Stromal cell of bone marrow (primary cell): Measurements from ENCODE around the gene NXN.
"Not testable (repeated sequence)": the region's sequence is repeated elsewhere in the genome, so short reads cannot be mapped to it uniquely, and the experiment has no call there.

Experiments
- DNase-seq: peaks from one replicate; pipeline ENCODE4 v3.0.0-alpha.2; 2012; ENCODE audit warnings: low read depth

NXN gene

DNA sequence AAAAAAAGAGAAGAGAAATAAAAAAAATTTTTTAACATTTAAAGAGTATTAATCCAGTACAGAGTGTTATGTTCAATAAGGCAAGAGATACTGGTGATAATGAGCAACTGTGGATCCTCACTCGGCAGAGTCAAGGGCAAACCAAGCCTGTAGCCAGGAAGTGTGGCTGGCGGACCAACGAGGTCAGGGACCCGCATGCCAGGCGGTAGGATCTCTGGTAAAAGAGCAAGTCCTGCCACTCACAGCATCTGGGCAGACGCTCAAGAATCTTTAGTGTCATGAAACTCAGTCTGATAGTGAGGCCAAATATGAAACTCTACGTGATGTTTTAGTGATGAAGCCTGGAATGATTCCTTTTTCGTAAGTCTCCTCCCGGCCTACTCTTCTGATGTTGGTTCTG, 219.2 kb downstream of the NXN start:
- DNase-seq = no peak

DNA sequence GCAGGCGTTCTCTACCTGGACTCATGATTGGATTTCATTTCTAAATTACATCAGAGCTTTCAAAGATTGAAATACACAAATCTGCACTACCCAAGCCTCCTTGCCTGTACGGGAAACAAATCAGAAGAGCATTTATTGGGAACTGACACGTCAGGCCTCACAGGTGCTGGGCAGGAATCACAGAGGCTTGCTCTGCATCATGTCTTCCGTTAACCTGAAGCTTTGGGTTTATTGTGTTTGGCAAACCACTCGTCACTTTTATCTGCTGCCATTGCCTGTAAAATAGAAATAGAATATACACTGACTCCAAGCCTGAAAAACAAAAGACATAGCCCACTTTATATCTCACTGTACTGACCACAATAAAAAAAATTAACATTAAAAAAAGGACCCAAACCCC, 219.6 kb downstream of the NXN start:
- DNase-seq = no peak

DNA sequence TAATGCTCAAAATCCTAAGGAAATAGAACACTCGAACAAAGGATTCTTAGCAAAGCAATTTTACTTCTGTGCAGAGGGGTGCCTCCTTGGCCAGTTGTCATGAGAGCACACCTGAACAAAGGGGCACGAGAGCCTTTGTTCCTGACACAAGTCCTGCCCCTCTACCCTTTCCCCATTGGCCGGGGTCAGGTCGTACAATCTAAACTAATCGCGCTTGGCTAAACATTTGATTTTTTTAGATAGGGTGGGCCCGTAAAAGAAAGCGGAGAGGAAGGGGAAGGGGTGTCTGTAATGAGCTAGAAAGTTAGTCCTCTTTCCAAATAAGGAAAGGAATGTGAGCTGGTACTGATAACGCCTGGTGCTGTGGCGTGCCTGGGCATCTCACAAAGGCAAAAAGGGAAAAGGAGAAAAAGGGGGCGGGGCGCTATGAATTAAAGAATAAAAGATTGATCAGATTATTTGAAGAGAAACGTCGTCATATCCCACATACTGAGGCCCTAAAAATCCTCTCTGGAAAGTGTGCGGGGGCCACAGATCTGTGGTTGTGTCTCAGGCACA, 223.5 kb downstream of the NXN start:
- not testable (repeated sequence) for DNase-seq

DNA sequence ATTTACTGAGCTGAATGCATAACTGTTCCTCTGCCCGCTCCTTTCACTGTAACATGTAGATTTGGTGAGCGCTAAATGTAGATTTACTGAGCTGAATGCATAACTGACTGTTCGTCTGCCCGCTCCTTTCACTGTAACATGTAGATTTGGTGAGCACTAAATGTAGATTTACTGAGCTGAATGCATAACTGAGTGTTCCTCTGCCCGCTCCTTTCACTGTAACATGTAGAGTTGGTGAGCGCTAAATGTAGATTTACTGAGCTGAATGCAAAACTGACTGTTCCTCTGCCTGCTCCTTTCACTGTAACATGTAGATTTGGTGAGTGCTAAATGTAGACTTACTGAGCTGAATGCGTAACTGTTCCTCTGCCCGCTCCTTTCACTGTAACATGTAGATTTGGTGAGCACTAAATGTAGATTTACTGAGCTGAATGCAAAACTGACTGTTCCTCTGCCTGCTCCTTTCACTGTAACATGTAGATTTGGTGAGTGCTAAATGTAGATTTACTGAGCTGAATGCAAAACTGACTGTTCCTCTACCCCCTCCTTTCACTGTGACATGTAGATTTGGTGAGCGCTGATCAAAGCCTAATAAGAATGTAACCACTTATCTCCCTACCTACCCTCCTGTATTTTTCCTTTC, 224.1 kb downstream of the NXN start:
- not testable (repeated sequence) for DNase-seq

DNA sequence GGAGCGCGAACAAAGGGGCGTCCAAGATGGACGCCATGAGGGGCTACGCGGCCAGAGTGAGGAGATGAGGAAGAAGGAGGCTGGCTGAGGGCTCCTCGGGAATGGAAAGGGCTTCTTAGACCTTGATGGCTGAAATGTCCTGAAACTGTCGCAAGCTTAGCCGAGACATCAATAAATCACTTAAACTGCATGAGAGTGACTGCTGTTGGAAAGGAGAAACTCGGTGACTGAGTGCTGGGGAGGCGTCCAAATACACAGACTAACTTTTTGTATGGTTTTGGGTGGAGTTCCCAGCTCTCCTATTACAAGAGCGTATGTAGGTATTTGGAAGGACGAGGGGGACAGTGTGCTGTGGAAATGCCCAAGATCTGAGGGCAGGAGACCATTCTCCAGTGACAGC, 226.2 kb downstream of the NXN start:
- DNase-seq = no peak

DNA sequence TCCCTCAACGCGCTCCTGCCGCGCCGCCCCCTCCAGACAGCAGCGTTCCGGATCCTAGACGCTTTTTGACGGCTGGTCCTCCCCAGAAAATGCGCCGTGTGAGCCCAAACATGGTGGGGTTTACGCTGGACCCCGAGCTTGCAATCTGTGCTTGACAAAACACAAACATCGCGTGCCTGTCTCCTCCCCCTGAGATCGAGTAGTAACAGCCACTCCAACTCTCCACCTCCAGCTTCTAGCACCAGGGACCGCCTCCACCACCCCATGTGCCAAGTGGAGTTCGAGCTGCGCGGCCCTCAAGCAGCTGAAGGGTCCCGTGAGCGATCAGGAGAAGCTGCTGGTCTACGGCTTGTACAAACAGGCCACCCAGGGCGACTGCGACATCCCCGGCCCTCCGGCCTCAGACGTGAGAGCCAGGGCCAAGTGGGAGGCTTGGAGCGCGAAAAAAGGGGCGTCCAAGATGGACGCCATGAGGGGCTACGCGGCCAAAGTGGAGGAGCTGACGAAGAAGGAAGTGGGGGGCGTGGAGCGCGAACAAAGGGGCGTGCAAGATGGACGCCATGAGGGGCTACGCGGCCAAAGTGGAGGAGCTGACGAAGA, 226.9 kb downstream of the NXN start:
- peak; percentile 41 for DNase-seq

DNA sequence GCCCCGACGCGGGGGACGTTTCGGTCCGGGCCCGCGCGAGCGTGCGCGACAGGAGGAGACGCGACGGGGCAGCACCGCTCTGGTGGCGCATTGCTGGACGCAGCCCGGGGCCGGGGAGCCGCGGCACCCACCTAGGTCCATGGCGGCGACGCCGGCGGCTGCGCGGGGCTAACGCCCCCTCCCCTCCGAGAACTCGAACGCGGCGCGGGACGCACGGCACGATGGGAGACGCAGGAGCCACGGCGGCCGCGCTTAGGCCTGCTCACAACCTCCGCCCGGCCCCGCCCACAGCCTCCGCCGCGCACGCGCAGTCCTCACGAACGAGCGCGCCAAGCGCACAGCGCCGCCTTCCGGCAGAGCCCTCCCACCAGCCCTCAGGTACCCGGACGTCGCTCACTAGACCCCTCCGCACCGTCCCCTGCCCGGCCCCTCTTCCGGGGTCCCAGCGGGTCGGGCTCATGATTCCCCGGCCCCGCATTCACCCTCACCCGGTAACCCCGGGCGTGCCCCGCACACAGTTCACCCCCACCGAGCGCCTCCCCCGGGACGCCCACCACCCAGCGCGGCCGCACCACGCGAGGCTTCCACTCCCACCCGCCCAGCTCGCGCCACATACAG, 227.5 kb downstream of the NXN start, which contains the start of gene GEMIN4:
GEMIN4 (minus strand) TSS at position 263 of the 618 bp plus-strand sequence; CDS start at position 141, 122 bp downstream.
- peak; percentile 61 for DNase-seq

DNA sequence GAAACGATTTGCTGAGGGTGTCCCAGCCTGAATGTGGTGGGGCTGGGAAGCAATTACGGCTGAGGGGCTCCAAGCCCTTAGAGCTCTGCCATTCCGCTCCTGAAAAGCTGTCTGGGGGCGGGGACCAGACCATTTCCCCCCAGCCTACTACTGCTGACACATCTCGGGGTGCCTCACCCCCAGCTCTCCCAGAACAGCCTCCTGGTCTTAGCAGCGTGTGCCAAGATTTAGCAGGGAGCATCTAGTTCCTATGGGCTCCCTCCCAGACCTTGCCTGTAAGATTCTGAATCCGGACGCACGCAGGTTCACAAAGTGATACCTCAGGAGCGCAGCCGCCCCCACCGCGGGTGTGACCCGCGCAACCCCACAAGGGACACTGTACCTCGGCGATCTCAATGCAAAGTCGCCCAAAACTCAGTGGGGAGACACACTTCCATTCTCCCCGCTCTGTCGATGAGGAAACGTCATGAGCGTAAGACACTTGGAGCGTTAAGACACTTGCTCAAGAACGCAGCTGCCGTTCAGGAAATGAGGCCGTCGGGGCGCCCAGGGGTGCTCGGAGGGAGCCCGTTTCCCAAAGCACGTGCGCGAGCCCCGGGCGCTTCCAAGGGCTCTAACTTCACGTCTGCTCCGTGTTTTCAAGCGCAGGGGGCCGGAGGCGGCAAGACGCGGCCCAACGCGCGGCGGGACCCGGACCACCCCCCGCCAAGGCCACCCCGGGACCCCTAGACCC, 228.1 kb downstream of the NXN start:
- DNase-seq = no peak

DNA sequence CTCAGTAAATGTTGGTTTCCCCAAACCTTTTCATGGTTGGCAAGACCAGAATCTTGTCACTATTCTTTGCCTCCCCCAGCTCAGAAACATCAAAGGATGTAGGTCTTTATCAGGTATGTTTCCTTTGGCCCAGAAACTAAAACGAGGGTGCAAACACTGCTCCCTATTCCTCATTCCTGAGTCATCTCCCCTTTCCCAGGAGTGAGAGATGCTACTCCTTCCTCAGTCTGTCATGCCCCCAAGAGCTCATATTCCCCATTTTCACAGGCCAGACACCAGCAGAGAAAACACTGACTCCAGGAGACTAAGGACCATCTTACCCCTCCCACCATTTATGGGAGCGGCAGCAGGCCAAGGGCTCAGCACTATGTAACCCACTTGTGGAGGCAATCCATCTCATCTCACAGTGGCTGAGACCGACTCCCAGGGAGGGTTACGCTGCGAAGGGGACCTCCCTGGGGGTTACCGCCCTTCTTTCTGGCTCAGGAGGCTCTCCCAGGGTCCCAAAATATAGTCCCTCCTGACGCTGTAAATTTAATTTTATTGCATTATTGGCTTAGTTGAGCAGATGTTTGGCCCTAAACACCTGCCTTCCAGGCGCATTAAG, 229.0 kb downstream of the NXN start:
- no peak for DNase-seq

DNA sequence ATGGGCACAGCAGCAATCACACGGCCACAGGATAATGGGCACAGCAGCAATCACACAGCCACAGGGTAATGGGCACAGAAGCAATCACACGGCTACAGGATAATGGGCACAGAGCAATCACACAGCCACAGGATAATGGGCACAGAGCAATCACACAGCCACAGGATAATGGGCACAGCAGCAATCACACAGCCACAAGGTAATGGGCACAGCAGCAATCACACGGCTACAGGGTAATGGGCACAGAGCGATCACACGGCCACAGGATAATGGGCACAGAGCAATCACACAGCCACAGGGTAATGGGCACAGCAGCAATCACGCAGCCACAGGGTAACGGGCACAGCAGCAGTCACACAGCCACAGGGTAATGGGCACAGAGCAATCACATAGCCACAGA, 230.2 kb downstream of the NXN start:
- DNase-seq = not testable (repeated sequence)
